MM.1S (cell line): ENCODE data around the gene RCBTB2.

Source experiments
- EZH2 ChIP-seq: fragments of 300-600 bp; sonication (generic); optimal IDR thresholded peaks from 2 replicates; pipeline ENCODE3; 2017; ENCODE audit warnings: low read depth, mild to moderate bottlenecking, antibody characterized with exemption, low read length, mixed read lengths
- TF ChIP-seq, protein P1 (sequence below): fragments of 300-600 bp; sonication (generic); IDR thresholded peaks from 2 replicates; pipeline ENCODE4 v1.5.1; 2016; ENCODE audit warnings: antibody characterized with exemption, low read length, mixed read lengths

DNA sequence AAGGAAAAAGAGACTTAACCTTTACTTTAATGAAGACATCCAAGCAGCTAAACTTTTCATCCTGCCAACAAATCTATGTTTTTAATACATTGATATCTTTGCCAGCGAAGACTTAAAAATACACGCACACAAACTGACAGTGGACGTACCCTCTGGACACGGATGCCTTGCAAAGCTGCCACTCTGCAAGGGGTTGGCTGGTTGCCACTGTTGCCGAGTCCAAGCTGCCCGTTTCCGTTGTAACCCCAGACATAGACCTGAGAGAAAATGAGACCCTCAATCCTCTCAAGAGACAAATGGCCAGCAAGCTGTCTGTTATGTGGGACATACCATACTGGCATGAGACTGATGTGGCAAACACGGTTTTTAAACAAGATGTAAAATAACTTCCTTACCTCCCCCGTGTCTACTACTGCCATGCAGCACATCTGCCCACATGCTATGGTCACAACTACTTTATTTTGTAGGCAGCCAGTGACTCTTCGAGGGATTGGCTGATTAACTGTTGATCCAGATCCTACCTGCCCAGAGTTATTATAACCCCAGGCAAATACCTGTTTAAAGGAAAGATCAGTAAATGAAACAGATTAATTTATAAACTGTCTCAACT, 21.2 kb downstream of the RCBTB2 start:
- TF ChIP-seq, protein P1, sequence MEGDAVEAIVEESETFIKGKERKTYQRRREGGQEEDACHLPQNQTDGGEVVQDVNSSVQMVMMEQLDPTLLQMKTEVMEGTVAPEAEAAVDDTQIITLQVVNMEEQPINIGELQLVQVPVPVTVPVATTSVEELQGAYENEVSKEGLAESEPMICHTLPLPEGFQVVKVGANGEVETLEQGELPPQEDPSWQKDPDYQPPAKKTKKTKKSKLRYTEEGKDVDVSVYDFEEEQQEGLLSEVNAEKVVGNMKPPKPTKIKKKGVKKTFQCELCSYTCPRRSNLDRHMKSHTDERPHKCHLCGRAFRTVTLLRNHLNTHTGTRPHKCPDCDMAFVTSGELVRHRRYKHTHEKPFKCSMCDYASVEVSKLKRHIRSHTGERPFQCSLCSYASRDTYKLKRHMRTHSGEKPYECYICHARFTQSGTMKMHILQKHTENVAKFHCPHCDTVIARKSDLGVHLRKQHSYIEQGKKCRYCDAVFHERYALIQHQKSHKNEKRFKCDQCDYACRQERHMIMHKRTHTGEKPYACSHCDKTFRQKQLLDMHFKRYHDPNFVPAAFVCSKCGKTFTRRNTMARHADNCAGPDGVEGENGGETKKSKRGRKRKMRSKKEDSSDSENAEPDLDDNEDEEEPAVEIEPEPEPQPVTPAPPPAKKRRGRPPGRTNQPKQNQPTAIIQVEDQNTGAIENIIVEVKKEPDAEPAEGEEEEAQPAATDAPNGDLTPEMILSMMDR = no peak
- no peak for TF ChIP-seq EZH2
